Measurements from ENCODE around the gene DGKG.

Gene DGKG

GRCh38 chr3:186361762-186362536 lies at the start of gene DGKG:
Gene DGKG, minus strand, starts transcription at chr3:186362234. Its CDS starts 41,775 bp downstream, at chr3:186320459.
- DNase-seq (ENCODE audit: low read depth in 3 of 3) = peak in 2 of 3 donors; percentile 11 to 24

DNA sequence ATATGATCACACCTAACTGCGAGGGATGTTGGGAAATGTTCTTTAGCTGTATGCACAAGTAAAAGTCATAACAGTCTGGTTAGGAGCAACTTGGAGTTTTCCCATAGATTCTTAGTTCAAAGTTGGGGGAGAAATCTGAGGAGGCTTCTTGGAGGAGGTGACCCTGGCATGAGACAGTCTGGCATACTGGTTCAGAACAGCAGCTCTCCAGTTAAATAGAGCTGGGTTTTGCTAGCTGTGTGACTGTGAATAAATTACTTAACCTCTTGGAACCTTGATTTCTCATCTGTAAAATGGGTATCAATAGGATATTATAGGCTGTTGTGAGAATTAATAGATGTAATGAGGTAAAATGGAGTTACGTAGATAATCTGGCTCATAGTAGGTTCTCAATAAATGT lies 49.1 kb upstream of the DGKG start:
- DNase-seq (ENCODE audit: low read depth in 3 of 3) = no peak

DNA sequence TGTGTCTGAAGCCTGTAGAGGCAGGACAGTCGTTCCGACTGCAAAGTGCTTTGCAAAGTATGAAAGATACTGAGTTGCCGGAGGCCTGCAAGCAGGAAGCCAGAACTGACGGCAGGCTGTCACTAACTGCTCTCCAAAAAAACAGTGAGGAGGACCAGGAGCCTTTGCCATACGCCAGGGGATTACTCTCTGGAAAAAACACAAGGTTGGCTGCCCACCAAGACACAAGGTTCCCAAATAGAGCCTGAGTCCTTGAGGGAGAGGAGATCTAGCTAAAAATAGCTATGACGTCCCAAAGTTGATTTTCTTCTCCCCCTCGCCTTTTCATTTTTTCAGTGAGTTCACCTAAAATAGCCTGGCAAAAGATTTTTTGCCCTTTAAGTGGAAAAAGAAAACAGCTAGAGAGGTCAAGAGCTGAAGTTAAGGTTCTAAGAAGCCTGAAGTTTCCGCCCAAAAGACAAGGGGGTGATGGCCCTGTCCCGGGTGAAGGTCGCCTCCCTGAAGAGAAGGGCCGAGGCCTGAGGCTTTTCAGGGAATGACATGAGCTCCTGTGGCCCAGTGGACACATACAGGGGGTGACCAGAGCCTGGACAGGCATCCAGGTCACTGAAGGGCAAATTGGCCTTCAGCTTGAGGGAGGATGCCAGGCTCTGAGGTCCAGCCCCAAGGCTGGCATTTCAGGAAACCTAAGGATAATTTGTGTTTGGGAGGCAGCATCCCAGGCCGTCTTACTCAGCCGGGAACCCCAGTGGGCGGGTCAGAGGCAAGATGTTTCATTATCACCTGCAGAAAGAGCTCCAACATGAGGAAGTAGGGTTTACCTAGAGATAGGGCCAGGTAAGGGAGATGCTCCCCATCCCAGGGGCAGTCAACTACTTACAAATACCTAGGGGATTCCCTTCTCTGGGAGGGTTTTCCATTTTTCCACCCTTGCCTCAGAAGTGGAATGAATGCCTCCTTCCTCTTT lies 44.9 kb upstream of the DGKG start:
- DNase-seq (ENCODE audit: low read depth in 3 of 3) = no peak

- DNase-seq (ENCODE audit: low read depth in 3 of 3) = no peak
These were observed 39.5 kb upstream of the DGKG start for GRCh38 chr3:186401556-186401955.

GRCh38 chr3:186400662-186401061 lies 38.6 kb upstream of the DGKG start:
- no peak for DNase-seq (ENCODE audit: low read depth in 3 of 3)

- DNase-seq (ENCODE audit: low read depth in 3 of 3) = no peak
These were observed 38.0 kb upstream of the DGKG start for GRCh38 chr3:186400026-186400425.

DNA sequence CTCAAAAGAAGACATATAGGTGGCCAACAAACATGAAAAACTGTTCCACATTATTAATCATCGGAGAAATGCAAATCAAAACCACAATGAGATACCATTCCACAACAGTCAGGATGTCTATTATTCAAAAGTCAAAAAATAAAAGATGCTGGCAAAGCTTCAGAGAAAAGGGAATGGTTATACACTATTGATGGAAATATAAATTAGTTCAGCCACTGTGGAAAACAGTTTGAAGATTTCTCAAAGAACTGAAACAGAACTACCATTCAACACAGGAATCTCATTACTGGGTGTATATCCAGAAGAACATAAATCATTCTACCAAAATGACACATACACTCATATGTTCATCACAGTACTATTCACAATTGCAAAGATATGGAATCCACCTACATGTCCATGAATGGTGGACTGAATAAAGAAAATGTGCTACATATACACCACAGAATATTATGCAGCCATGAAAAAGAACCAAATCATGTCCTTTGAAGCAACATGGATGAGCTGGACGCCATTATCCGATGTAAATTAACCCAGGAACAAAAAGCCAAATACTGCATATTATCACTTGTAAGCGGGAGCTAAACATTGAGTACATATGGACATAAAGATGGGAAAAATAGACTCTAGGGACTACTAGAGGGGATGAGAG lies 32.7 kb upstream of the DGKG start:
- no peak for DNase-seq (ENCODE audit: low read depth in 3 of 3)

- DNase-seq (ENCODE audit: low read depth in 3 of 3) = no peak
These were observed 25.0 kb upstream of the DGKG start for GRCh38 chr3:186386883-186387560.

DNA sequence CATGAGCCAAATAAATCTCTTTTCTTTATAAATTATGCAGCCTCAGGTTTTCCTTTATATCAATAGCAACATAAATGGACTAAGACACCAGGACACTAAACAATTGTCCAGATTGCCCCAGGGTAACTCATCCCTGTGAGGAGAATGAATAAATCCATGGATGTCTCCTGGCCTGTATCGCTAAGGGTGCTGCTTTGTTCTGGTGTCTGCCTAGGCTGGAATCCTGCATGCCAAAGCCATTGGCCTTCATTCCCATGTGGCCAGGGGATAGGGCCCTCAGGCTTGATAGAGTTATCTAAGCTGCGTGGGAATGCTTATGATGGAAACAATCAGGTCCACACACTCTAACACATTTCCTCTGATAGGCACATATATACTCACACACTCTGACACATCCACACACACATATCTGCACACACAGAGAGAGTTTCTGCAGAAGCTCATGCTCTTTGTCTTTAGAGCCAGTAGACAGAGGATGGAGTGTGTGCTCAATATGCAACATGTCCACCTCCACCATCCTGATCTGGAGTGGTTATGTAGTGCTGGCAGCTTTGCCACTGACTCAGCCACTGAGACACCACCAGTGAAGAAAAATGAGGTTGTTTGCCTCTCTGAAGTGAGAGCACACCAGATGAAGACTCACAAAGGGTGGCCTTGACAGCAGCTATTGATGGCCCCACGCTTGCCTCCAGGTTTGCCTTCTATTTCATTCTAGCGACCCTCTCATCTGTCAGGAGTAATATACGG lies 24.0 kb upstream of the DGKG start:
- DNase-seq (ENCODE audit: low read depth in 3 of 3) = no peak

- DNase-seq (ENCODE audit: low read depth in 3 of 3) = no peak
These were observed 21.3 kb upstream of the DGKG start for GRCh38 chr3:186383026-186383993.

GRCh38 chr3:186382217-186382885 lies 20.3 kb upstream of the DGKG start:
- DNase-seq (ENCODE audit: low read depth in 3 of 3) = no peak

- no peak for DNase-seq (ENCODE audit: low read depth in 3 of 3)
These were observed 19.6 kb upstream of the DGKG start for GRCh38 chr3:186381424-186382216.

GRCh38 chr3:186380622-186381380 lies 18.8 kb upstream of the DGKG start:
- no peak for DNase-seq (ENCODE audit: low read depth in 3 of 3)

GRCh38 chr3:186375443-186375842 lies 13.4 kb upstream of the DGKG start:
- DNase-seq (ENCODE audit: low read depth in 3 of 3) = no peak

GRCh38 chr3:186374376-186374775 lies 12.3 kb upstream of the DGKG start:
- DNase-seq (ENCODE audit: low read depth in 3 of 3) = no peak

GRCh38 chr3:186369217-186369616 lies 7.2 kb upstream of the DGKG start:
- DNase-seq (ENCODE audit: low read depth in 3 of 3) = no peak

- no peak for DNase-seq (ENCODE audit: low read depth in 3 of 3)
These were observed 6.7 kb upstream of the DGKG start for GRCh38 chr3:186368717-186369116.

DNA sequence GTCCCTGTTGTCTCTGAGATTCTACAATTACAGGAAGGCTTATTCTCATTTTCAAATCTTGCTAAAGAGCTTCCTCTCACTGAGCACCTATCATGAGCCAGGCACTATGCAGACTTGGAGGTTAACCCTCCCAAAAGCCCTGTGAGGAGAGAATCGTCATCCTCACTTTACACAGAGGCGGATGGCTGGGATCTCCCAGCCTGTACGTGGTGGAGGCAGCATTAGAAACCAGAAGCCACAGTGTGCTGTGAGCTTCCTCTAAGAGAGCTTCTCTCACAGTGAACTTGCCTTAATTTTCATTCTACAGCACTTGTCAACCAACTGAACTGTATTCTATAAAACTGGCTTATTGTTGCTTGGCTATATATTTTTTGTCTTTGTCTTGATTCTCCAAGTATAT lies 6.1 kb upstream of the DGKG start:
- no peak for DNase-seq (ENCODE audit: low read depth in 3 of 3)
